HepG2 (cell line): ENCODE results near the gene PTPN22.

Source experiments
- IKZF4 ChIP-seq: sonication (generic); formaldehyde crosslinking; IDR thresholded peaks from 2 replicates; pipeline ENCODE4 v1.5.1; 2020; ENCODE audit warnings: borderline replicate concordance, mild to moderate bottlenecking, low read depth, missing genetic modification reagents; ENCODE audit errors: not compliant biosample characterization
- TF ChIP-seq, protein P1 (sequence below): sonication (generic); formaldehyde crosslinking; IDR thresholded peaks from 2 replicates; pipeline ENCODE4 v1.5.0; 2020; ENCODE audit warnings: mild to moderate bottlenecking, missing genetic modification reagents, moderate library complexity

DNA sequence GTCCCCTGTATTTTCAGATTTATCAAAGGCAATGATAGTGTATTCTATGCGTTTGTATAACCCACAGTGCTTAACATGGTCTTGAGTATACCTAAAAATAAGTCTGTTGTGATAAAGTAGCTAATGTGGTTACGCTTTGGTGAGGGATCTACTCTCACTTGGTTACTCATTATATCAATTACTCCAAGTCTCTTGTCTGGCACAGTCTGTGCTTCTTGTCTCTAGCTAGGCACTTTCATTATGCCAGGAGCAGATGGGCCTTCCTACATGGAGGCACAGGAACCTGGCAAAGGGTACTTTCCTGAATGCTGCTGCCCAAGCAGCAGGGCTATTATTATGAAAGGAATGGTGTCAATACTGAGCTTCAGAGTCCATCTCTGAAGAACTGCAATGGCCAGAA lies 4.2 kb upstream of the PTPN22 start:
- TF ChIP-seq, protein P1, sequence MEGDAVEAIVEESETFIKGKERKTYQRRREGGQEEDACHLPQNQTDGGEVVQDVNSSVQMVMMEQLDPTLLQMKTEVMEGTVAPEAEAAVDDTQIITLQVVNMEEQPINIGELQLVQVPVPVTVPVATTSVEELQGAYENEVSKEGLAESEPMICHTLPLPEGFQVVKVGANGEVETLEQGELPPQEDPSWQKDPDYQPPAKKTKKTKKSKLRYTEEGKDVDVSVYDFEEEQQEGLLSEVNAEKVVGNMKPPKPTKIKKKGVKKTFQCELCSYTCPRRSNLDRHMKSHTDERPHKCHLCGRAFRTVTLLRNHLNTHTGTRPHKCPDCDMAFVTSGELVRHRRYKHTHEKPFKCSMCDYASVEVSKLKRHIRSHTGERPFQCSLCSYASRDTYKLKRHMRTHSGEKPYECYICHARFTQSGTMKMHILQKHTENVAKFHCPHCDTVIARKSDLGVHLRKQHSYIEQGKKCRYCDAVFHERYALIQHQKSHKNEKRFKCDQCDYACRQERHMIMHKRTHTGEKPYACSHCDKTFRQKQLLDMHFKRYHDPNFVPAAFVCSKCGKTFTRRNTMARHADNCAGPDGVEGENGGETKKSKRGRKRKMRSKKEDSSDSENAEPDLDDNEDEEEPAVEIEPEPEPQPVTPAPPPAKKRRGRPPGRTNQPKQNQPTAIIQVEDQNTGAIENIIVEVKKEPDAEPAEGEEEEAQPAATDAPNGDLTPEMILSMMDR: no peak
- no peak for TF ChIP-seq IKZF4 (CRISPR knock-in tag)
